ENCODE data around the gene RNF152.

DNA sequence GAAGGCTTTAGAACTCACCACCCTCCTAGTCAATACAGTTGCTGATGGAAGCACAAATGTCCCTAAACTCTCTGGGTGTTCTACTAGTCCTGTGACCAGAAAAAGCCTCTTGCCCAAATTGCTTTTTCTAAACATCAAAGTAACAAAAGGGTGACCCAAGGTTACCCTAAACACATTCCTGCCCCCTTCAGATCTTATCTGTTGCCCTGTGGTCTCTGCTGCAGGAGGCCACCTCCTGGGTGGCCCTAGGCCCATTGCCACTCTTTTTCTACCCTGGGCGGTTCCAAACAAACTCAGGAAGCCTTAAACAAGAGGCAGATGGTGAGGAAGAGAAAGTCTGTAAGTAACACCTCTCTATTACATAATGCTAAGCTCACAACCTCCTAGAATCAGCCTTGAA lies 3.3 kb downstream of the RNF152 start:
- TF ChIP-seq, protein P1, sequence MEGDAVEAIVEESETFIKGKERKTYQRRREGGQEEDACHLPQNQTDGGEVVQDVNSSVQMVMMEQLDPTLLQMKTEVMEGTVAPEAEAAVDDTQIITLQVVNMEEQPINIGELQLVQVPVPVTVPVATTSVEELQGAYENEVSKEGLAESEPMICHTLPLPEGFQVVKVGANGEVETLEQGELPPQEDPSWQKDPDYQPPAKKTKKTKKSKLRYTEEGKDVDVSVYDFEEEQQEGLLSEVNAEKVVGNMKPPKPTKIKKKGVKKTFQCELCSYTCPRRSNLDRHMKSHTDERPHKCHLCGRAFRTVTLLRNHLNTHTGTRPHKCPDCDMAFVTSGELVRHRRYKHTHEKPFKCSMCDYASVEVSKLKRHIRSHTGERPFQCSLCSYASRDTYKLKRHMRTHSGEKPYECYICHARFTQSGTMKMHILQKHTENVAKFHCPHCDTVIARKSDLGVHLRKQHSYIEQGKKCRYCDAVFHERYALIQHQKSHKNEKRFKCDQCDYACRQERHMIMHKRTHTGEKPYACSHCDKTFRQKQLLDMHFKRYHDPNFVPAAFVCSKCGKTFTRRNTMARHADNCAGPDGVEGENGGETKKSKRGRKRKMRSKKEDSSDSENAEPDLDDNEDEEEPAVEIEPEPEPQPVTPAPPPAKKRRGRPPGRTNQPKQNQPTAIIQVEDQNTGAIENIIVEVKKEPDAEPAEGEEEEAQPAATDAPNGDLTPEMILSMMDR (conservative IDR thresholded peaks at IDR 0.05; ENCODE audit: low read depth, low read length) = no peak
- TF ChIP-seq POLR2A (IDR thresholded peaks at IDR 0.05; ENCODE audit: low read depth, low read length) (no peak), RFX5 (IDR thresholded peaks at IDR 0.05; ENCODE audit: low read depth, low read length) (no peak), MAFK (IDR thresholded peaks at IDR 0.05; ENCODE audit: low read depth, low read length) (no peak)

Data from IMR-90 (cell line).